Measurements from ENCODE around the gene ATP11A.

The ATP11A gene

DNA sequence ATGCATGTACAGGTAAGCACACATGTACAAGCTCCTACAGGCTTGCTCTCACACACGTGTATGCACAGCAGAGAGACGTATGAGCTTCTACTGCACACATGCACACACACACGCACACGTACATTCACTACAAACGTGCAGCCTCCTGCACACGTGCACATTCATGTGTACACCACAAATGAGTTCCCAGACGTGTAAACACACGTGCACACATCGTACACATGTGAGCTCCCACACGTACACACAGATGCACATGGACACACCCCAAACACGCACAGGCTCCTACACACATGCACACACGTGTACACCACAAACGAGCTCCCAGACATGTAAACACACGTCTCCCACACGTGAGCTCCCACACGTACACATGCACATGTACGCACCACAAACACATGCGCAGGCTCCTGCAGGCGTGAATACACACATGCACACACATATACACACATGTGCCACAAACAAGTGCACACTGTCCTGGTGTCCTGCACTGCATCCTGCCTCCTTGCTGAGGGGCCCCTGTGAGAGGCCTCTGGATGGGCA lies 195.5 kb downstream of the ATP11A start:
- ATAC-seq, result no peak
- Mint-ChIP-seq H3K4me3 (no peak overlapping the region), H3K9me3 (no peaks in the 10 kb centered on the region), H3K36me3 (peaks cover 27% of the 10 kb centered on the region), H3K27me3 (no peaks in the 10 kb centered on the region), H3K4me1 (peaks cover 5% of the 10 kb centered on the region), H3K27ac (no peak overlapping the region)

DNA sequence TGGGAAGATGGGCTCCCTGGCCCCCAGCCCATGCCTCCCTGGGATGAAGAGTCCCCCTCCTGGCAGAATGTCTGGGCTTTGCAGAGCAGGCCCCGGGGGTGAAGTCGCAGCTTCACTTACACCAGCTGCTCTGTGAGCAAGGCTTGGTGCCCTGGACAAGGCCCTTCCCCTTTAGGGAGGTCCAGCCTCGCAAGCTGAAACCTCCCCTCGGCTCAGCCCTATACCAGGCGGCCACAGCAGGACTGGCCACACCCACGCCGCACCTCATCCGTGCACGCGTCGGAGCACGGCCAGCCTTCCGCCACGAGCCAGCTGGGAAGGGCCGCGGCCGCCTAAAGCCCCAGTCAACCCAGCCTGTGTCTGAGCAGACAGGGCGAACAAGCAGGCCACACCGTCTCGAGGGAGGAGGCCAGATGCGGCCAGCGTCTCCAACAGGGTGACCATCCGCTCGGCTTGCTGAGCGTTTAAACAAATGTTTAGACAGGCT lies 196.0 kb downstream of the ATP11A start:
- peaks cover 5% of the 10 kb centered on the region for H3K4me1 Mint-ChIP-seq
- ATAC-seq, result peak; percentile 6
- H3K27me3 Mint-ChIP-seq, result no peaks in the 10 kb centered on the region
- no peak overlapping the region for H3K27ac Mint-ChIP-seq
- peaks cover 22% of the 10 kb centered on the region for H3K36me3 Mint-ChIP-seq
- H3K4me3 Mint-ChIP-seq, result no peak overlapping the region
- H3K9me3 Mint-ChIP-seq, result no peaks in the 10 kb centered on the region

DNA sequence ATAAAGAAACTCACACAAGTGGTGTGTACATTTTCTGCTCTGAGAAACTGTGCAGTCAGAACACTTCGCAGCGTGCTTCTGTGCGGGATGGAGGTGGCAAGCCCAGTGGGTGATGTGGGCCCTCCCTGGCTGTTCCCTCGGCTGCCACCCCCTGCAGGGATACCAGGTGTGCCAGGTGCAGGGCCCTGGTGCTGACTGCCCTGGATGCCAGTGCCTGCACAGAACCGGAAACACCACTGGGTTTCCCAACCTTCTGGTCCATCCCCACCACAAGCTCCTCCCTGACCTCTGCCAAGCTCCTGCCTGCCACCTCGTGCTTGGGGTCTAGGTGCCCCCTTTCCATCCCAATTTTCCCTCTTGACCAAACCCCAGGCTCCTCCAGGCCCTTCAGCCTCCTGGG lies 197.3 kb downstream of the ATP11A start:
- no peak overlapping the region for H3K4me3 Mint-ChIP-seq
- H3K9me3 Mint-ChIP-seq, result no peaks in the 10 kb centered on the region
- H3K4me1 Mint-ChIP-seq, result peaks cover 5% of the 10 kb centered on the region
- no peak for ATAC-seq
- H3K27ac Mint-ChIP-seq, result no peak overlapping the region
- H3K27me3 Mint-ChIP-seq, result no peaks in the 10 kb centered on the region
- peaks cover 15% of the 10 kb centered on the region for H3K36me3 Mint-ChIP-seq

DNA sequence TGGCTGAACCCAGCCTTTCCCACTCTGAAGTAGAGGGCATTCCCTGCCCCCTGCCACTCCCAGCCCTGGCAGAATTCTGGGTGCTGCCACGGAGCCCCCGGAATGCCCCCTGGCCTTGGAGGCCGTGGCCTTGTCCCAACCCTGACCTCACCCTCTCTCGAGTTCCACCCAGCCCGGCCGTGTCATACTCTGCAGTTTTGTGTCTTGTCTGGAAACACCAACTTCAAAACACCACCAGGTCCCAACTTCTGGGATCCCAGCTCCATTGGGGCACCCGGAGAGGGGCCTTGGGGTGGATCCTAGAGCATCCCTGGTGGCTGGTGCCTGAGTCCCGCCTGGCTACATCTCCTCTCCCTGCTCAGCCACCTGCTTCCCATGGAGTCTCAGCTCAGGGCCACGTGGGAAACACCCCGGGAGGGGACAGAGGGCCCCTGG lies 197.7 kb downstream of the ATP11A start:
- Mint-ChIP-seq H3K27ac (no peak overlapping the region), H3K9me3 (no peaks in the 10 kb centered on the region), H3K36me3 (peaks cover 11% of the 10 kb centered on the region), H3K27me3 (no peaks in the 10 kb centered on the region), H3K4me1 (peaks cover 5% of the 10 kb centered on the region), H3K4me3 (no peak overlapping the region)
- no peak for ATAC-seq

DNA sequence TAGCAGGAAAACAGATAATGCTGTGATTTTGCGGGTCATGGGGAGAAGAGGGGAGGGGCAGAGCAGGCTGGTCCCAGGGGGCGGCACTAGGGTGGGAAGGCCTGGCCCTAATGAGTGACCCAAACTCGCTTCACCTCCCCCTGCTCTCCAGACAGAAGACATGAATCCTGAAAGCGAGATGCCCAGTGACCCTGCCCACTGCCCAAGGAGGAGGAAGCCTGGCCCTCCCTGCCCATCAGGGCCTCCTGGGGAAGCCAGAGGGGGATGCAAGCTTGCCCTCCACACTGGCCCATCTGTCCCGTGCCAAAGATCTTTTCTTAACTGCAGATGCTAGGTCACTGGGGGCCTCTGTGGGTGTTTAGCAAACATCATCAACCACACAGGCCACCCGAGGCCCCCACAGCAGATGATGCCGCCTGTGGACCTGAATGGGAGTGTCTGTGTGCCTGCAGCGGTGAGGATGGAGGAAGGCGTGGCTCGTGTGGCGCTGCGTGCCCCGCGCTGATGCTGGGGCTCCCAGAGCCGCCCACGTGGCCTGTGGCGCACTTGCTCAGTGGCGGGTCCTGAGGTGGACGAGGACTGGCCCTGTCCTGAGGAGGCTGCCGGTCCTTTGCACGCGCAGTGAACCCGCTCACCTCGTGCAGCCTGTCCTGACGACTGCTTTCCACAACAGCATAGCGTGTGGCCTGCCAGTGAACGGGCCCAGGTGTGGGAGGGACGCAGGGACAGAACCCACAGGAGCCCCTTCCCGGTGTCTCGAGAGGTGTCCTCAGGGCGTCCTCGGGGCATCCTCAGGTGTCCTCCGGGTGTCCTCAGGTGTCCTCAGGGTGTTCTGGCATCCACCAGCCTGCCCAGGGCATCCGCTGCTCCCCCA lies 198.6 kb downstream of the ATP11A start:
- no peak for ATAC-seq
- Mint-ChIP-seq H3K9me3 (no peaks in the 10 kb centered on the region), H3K4me1 (peaks cover 14% of the 10 kb centered on the region), H3K27ac (no peak overlapping the region), H3K36me3 (peaks cover 4% of the 10 kb centered on the region), H3K4me3 (no peak overlapping the region), H3K27me3 (no peaks in the 10 kb centered on the region)

DNA sequence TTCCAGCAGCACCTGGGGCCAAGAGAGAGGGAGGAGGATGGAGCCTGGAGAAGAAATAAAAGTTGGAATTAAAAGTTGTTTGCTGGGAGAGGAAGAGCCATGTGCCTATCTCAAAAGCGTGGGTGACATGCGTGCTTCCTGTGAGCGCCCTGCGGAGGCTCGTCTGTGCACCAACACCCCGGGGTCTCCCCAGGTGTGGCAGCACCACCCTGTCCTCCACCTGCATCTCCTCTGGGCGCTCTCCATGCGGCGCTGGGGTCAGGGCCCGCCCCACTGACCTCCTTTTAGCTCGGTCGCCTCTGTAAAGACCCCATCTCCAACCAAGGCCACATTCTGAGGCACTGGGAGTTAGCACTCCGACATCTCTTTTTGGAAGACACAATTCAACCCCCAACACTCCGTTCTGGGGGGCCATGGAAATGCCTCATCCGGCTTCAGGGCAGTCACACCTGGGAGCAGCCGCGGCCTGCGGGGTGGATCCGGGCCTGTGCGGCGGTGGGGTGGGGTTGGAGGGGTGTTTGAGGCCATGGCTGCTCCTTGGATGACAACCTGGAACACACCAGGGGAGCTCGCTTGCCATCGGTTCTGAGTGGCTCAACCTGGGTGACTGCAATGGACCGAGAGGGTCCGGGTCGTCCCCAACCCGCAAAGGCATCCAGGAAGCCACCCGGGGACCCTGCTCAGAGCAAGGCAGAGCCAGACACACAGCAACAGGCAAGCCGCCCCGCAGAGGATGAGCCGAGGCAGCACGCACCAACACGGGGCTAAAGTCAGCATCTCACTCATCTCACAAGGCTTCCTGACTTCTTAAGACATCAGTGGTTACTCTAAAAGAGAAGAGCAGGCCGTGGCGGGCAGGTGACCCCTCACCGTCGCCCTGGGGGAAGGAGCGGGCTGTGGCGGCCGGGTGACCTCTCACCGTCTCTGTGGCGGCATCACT lies 199.8 kb downstream of the ATP11A start:
- Mint-ChIP-seq H3K27ac (no peak overlapping the region), H3K9me3 (no peaks in the 10 kb centered on the region), H3K4me3 (no peak overlapping the region), H3K36me3 (peaks cover 4% of the 10 kb centered on the region), H3K4me1 (peaks cover 17% of the 10 kb centered on the region), H3K27me3 (no peaks in the 10 kb centered on the region)
- no peak for ATAC-seq

DNA sequence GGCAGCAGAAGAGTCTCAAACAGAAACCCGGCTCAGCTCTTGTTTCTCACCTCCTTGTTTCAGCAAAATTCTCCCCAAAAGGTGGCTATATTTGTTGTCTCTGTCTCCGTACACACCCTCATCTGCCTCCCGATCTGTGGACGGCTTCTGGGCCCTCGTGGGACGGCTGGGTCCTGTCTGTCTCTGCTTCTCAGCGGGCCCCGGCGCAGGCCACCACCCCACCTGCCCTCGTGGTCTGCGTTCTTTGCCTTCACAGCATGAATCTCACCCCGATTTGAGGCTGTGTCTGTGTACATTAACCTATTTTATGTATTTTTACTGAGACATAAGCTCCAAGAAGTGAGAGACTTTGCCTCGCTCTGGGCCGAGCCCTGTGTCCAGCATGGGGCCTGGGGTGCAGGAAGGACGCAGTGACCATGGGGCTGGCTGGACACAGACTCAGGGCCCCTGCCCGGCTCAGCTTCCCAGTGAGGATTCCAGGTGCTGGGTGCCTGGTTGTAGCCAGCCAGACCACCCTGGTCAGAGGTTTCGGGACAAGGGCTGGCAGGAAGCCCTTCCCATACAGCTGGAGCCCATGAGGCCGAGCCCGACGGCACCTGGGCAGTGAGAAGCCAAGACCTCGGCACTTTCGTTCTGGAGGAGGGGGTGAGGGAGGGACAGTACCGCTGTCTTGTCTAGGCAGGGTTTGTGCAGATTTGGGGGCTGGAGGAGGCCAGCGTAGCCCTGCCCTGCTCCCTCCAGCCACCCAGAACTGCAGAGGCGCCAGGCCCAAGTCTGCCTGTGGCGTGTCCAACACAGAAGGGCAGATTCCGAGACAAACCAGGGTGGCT lies 200.7 kb downstream of the ATP11A start:
- no peak overlapping the region for H3K4me3 Mint-ChIP-seq
- ATAC-seq, result no peak

DNA sequence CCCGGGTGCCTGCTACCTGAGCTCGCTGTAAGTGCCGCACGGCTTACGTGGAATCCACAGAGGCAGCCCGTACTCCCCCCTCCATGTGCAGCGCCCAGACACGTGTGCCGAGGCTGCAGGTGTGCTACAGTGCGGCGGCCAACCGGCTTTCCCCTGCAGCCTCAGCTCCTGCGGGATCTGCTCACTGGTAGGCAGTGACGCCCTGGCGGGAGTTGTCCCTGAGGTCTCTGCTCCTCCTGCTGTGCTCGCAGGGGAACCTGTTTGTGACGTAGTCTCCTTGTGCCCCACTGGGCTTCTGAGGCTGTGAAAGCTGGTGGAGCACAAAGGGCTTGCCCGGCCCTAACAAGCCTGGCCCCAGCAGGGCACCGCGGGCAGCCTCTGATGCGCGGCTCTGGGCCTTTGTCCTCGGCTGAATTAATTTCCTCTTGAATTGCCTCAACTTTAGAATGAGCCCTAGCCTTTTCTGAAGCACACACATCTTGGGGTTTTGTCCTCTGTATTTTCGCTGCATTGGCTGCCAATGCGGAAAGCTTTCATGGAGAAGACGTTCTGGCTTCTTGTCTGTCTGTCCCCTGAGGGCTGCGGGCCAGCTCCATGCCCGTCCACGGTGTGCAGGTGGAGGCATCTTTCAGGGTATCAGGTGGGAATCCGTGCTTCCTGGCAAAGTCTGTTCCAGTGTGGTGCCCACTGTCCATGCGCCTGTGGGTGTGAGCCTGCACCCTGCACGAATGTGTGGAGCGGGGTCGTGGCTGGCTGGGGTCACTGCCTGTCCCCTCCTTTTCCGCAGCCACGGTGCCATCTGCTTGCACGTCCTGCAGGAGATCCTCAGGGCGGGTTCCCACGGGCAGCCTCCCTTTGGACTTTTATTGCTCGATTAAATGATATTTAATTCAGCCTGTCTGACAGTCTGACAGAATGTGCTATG lies 201.9 kb downstream of the ATP11A start:
- Mint-ChIP-seq H3K27me3 (no peaks in the 10 kb centered on the region), H3K27ac (no peak overlapping the region), H3K9me3 (no peaks in the 10 kb centered on the region), H3K4me1 (peaks cover 25% of the 10 kb centered on the region), H3K4me3 (no peak overlapping the region), H3K36me3 (no peaks in the 10 kb centered on the region)
- ATAC-seq, result no peak

More for the DNA sequence above, 200.7 kb downstream of the ATP11A start:
- H3K27me3 Mint-ChIP-seq, result no peaks in the 10 kb centered on the region
- no peaks in the 10 kb centered on the region for H3K9me3 Mint-ChIP-seq
- peaks cover 24% of the 10 kb centered on the region for H3K4me1 Mint-ChIP-seq
- no peak overlapping the region for H3K27ac Mint-ChIP-seq
- H3K36me3 Mint-ChIP-seq, result no peaks in the 10 kb centered on the region

DNA sequence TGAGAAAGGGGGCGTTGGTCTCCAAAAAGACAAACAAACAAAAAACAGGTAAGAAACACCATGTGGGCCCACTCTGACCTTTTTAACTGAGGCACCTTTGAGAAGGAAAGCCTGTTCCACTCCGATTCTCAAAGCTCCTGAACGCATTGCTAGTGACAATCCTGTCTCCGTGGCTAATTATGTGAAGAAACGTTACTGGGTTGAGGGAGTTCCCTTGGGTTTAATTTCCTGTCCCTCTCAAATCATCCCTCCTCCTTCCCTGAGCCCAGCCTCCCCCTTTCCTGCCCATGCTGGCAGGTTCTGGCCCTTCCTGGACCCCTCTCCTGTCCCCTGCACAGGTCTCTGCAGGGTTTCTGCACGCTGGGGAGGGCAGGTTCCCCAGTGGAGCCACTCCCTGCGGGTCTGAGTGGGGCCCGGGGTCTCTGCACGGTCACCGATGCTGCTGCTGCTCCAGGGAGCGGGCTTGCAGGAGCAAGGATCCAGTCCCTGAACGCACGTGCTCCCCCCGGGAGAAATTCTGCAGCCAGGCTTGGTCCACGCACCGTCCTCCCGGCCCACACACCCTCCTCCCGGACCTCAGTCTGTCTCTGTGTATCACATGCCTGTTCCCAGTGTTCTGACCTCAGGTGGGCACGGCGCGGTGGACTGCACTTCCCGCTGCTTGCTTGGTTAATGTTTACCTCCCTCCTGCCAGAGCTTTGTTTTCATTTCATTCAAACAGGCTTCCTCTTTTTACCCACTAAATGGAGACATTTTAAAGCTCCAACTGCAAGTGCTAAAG lies 202.8 kb downstream of the ATP11A start:
- no peaks in the 10 kb centered on the region for H3K9me3 Mint-ChIP-seq
- H3K4me3 Mint-ChIP-seq, result peak overlapping the region; percentile 3
- H3K27me3 Mint-ChIP-seq, result no peaks in the 10 kb centered on the region
- H3K36me3 Mint-ChIP-seq, result no peaks in the 10 kb centered on the region
- ATAC-seq, result no peak
- no peak overlapping the region for H3K27ac Mint-ChIP-seq
- H3K4me1 Mint-ChIP-seq, result peaks cover 21% of the 10 kb centered on the region

DNA sequence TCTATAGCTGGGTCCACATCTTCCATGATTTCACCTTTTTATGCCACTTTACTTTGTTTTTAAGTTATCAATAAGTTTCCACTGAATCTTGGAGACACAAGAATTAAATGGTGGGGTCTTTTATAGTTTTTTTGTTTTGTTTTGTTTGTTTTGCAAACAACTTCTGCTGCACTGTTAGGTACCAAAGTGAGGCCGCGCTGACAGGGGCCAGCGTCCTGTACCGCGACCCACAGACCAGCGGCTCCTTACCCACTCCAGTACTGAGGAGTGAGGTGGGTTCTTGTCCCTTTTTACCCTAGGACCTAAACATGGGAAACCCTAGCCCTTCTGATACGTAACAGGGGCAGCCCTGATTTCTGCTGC lies 203.3 kb downstream of the ATP11A start:
- peaks cover 20% of the 10 kb centered on the region for H3K4me1 Mint-ChIP-seq
- no peaks in the 10 kb centered on the region for H3K9me3 Mint-ChIP-seq
- no peaks in the 10 kb centered on the region for H3K36me3 Mint-ChIP-seq
- ATAC-seq, result no peak
- H3K27me3 Mint-ChIP-seq, result no peaks in the 10 kb centered on the region
- H3K4me3 Mint-ChIP-seq, result peak overlapping the region; percentile 3
- H3K27ac Mint-ChIP-seq, result no peak overlapping the region

DNA sequence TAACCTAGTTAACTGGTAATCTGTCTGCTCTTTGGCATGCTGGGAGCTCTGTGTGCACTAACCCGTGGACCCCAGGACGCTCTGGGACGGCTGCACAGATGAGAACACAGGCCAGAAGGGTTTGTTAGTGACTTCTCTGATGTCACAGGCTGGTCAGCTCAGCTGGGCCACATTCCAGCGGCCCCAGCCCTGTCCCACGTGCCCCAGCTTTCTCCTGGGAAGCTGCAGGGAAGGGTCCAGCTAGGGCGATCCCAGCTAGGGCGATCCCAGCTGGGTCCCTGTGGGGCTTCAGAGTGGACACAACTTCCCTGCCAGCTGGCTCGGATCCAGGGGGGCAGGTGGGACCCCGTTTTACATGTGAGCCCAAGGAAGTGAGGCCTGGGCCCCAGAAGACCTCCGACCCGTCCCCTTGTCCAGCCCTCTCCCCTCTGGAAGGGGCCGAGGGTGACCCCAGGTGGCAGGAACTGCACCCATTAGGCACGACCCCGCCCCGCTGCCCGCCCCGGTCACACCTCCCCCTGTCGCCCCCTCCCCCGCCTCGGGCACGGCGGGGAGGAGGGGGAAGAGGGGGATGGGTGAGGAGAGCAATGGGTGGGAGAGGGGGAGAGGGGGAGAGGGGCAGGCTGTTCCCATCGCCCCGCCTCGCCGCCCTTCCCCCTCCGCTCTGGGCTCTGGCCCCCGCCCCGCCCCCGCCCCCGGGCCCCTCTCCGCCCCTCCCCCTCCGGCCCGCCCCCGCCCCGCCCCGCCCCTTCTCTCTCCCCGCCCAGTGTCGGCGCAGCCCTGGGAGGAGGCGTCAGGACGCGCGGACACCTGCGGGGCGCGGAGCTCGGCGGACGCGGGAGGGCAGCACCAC lies 204.0 kb downstream of the ATP11A start:
- peak; percentile 58 for ATAC-seq
- Mint-ChIP-seq H3K9me3 (no peaks in the 10 kb centered on the region), H3K27me3 (no peaks in the 10 kb centered on the region), H3K4me3 (peak overlapping the region; percentile 54), H3K4me1 (peaks cover 20% of the 10 kb centered on the region), H3K27ac (no peak overlapping the region), H3K36me3 (no peaks in the 10 kb centered on the region)

DNA sequence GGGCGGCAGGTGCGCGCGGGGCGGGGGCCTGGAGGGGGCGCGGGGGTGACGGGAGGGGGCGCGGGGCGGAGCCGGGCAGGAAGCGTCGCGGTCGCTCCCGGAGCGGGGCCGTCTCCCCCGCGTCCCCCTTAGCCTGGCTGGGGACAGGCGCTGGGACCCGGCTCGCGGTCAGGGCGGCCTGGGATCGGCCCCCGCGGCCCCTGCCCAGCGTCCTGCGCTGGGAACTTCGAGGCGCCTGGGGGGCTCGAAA lies 204.5 kb downstream of the ATP11A start:
- ATAC-seq, result no peak
- Mint-ChIP-seq H3K4me1 (peaks cover 20% of the 10 kb centered on the region), H3K9me3 (no peaks in the 10 kb centered on the region), H3K27me3 (no peaks in the 10 kb centered on the region), H3K36me3 (no peaks in the 10 kb centered on the region), H3K4me3 (peak overlapping the region; percentile 58), H3K27ac (no peak overlapping the region)

Data from stimulated activated memory B cell treated with anti-CD40 and anti-IgM and Interleukin-4, amounts not matched to agents 10 μg/mL and 1 μg/mL and 100 μg/mL, for 72 hours (primary cell).